NCI-H2081 (cell line): ENCODE measurements around the gene ARHGEF40.

Source experiments
- DNase-seq, 2 experiments: peaks; one replicate each; lab custom pipeline; 2025; lab: John Stamatoyannopoulos, UW

Gene ARHGEF40

DNA sequence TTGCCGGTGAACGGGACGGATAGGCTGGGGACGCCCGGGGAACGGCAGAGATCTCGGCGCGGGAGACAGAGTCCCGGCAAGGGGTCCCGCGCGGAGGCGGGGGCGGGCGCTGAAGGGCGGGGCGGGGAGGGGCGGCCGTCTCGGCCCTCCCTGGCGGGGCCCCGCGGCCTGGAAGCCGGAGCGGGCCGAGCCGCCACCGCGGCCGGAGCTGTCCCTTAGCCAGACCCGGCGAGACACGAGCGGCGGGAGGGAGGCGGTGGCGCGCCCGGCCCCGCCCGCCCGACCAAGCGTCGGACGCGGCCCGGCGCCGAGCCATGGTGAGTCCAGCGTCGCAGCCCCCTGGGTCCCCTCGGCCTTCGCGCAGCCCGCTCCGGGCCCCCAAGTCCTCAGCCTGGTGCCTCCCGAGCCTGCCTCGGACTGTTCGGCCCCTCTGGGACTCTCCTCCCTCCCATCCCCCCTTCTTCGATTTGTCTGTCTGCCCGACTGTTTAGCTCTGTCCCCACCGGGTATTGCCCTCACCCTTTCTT lies at the start of gene ARHGEF40:
Gene ARHGEF40, plus strand, starts transcription at position 222 of the 527 bp plus-strand sequence. Its CDS starts 93 bp downstream, at position 315.
- peak in 1 of 2 experiments; percentile 31 for DNase-seq

DNA sequence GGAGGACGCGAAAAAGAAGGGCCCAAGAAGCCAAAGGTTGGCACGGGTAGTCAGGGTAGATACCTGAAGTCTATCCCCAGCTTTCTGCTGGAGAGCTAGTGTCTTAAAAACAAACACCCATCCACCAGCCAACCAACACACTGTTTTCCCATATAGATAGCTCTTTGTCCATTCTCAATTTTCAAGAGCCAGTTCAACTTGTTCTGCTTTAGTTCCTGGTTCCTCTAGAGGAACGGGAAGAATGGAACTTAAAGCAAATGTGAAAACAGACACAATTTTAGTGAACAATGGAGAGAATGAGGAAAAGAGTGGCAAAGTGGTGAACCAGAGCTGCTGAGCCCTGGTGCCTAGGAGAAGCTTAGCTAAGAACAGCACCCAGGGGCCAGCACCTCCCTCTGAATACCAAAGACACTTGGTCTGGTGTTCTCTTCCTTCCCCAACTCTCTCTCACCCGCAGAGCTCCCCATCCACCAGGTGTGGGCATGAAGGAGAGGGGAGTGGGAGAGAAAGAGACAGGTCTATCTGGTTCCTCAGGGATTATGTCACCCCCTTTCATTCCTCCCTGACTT lies 49.0 kb upstream of the ARHGEF40 start:
- DNase-seq: no peak

DNA sequence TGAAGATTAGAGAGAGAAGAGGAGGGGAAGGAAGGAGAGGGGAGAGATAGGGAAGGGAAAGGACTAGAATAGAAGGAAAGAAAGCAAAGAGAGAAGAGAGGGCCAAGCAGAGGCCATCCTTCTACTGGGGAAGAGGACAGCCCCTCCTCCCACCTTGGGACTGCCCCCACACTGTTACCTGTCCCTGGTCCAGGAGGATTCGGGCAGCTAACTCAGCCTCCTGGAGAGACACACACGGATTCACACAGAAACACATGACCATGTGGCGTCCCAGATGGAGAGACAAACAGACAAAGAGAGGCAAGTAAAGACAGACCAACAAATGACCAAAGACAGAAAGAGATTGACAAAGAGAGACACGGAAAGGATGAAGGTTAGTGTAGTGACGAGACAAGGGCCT lies 47.4 kb upstream of the ARHGEF40 start:
- DNase-seq: no peak

DNA sequence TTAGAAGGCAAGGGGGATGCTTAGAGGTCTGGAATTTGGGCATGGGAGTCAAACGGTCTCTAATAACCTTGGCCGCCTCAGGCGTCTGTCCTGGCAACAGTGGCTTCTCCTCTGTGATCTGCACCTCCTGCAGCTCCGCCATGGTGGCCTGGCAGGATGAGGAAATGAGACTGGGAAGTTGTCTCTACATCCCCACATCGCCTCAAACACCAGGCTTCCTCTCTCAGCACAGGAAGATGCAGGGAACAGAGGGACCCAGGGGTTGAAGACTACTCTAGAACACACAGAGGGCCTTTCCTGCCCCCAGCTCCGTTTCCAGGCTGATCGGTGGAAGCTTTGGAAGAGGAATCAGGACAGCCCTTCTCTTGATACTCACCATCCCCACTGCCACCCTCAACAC lies 46.9 kb upstream of the ARHGEF40 start:
- DNase-seq: no peak

DNA sequence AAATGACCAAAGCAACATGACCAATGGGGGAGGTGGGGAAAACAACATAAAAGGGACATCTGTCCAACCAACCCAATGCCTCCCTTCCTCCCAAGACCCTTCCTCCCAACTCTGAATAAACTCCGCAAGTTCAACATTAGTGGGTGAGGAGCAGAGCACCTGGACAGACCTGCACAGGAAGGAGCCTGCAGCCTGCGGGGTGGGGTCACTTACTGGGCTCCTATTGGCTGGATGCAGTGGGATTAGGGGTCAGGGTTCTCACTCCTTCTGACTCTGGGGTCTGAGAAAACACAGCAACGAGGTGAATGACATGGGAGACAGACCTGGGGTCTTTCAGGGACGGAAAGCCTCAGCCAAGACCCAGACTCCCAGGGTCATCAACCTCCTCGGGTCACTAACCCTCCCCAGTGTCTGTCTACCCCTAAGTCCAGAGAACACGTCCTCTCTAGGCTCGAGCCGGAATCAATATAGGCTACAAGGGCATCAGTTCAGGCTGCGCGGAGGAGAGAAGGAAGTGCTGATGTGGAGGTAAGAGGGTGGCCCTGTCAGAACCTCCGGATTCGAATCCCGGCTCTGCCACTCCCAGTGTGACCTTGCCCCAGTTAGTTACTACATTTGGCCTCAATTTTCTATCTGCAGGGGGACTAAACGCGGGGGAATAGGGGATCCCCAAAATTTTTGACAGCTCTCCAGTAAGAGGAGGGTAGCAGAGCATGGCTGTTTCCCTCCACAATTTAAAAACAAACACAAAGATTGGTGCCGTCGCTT lies 46.1 kb upstream of the ARHGEF40 start:
- DNase-seq: no peak

DNA sequence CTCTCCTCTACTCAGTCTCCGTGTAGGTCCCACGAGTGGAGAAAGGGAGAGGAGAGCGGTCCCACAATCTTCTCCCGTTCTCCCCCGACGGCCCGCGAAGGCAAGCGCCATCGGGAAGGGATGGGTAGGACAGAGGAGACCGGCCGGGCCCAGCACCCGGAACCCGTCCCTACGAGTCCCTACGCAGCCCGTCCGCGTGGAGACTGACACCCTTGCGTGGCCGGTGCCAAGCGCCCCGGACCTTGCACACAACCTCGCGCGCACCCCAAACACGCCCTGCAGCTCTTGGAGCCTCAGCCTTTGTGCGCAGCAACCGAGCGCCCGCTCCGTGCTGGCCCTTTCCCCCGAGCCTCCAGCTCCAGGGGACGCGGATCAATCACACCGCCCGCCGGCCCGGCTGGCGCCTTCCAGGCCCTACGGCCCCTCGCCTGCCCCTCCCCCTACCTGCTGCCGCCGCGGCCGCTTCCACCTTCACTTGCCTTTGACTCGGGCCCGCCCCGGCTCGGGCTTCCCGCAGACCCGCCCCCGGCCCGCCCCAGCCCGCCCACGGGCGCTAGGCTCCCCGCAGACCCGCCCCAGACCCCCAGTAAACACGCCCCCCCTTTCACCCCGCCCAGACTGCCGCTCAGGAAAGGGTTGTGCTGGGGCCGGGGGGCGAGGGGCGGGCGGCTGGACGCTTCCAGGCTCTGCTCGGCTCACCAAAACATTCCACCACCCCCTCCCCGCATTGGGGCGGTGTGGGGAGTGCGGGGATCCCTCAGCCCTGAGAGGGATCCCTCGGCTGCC lies 45.3 kb upstream of the ARHGEF40 start, which contains the start of gene NDRG2:
Gene NDRG2, minus strand, starts transcription at position 477 of the 786 bp plus-strand sequence. CDS start 1,746 bp downstream, outside the sequence.
- peak in 1 of 2 experiments; percentile 5 for DNase-seq

DNA sequence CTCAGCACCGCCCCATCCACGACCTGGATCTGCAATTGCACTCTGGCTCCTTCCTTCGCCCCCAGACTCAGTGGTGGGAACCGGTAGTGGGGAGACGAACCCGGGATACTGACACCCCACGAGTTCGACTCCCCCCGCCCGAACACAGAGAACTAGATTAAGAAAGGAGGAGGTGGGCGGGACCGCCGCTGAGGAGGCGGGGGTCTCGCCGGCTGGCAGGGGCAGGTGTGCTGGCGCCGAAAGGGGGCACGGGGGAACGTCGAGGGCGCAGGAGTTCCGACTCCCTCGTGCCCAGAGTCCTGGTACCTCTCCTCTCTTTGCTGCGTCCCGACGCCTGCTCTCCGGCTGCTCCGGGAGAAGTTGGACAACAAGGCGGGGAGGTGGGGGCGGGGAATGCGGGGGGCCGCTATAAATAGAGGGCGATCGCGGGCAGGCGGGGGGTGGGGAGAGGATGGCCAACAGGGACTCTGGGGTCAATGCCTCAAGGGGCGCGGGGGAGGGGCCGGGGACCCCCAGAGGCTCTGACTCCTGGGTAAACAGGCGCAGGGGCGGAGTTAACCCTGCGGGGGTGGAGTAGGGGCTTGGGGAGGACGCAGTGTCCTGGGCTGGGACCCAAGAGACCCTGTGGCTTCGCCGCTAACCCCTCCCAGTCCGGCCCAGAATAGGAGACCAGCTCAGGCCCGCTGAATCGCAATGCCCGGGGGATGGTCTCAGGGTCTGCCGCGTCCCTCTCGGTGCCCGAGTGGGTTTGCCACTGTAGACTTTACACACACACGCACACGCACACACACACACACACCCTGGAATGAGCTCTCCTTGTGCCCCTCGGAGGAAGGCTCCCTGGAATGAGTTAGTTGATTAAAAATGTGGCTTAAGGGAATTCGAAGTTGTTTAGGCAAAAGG lies 44.5 kb upstream of the ARHGEF40 start:
- DNase-seq: no peak

DNA sequence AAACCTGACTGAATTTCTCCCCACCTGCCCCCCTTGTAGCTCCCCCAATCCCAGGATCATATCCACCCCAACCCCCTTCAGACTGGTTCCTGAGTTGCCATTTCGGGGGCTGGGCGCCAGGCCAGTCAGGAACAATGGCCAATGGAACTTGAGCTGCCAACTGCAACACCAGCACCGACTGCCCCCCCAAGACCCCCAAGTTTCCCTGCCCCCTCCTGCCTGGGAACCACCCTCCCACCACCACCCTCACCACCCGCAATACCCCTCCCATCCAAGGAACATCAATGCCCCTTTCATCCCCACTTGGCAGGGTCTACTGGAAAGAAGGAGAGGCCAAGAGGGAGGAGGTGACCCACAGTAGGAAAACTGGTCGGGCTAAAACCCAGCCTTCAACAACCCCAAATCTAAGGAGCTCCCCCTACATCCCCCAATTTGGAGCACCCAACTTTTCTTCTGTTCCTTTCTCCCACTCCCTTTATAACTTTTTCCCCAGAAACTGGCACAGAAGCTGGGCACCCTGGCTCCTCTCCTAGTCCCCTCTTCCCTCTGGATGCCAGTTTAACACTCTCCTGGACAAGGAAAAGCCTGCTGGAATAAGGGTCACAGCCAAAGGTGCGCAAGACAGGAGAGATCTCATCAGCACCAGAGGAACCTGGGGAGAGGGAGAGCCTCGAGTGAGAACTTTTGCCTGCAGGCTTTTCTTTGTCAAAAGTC lies 43.7 kb upstream of the ARHGEF40 start:
- DNase-seq: no peak

DNA sequence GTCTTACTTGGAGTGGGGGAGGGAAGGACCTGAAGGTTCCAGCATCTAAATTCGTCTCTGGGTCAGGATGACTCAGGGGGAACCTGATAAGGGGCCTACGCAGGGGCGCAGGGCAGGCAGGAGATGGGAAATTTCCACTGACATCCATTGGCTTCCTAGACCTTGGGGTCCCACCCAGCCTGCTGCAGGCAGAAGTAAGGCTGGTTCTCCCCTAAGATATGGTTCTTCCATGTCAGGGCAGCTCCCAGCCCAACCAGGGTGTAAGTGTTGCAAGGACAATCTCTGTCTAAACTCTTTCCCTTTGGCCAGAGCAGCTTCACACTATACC lies 43.2 kb upstream of the ARHGEF40 start:
- no peak for DNase-seq

DNA sequence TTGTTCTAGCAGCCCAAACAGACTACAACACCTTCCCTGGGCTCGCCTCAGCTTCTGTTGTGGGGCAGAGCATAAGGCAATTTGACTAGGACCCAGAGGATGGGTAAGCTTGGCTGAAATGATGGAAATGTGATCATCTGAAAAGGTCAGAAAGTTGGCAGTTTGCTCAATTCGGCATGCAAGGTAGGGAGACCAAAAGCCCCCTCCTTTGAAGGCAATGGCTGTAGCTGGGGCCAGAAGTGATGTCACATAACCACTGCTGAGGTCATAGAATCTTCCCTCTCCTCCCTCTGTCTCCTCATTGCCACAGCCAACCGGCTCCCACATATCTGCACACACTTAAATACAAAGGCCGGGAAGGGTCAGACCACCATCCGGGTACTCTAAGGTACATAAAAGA lies 40.2 kb upstream of the ARHGEF40 start, which contains the start of gene TPPP2:
Gene TPPP2, plus strand, starts transcription at position 301 of the 400 bp plus-strand sequence. CDS start 365 bp downstream, outside the sequence.
- DNase-seq: no peak

DNA sequence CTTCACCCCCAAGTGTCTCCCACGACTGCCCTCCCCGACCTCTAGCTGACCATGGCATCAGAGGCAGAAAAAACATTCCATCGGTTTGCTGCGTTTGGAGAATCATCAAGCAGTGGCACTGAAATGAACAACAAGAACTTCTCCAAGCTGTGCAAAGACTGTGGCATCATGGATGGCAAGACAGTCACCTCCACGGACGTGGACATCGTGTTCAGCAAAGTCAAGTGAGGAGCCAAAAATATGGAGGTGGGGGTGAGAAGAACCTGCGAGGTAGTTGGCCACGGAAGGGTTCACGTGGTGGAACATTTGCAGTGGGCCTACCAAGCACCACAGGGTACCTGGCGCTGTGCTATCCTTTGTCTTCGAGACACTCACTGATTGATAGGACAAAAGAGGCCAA lies 39.6 kb upstream of the ARHGEF40 start:
- DNase-seq: no peak

DNA sequence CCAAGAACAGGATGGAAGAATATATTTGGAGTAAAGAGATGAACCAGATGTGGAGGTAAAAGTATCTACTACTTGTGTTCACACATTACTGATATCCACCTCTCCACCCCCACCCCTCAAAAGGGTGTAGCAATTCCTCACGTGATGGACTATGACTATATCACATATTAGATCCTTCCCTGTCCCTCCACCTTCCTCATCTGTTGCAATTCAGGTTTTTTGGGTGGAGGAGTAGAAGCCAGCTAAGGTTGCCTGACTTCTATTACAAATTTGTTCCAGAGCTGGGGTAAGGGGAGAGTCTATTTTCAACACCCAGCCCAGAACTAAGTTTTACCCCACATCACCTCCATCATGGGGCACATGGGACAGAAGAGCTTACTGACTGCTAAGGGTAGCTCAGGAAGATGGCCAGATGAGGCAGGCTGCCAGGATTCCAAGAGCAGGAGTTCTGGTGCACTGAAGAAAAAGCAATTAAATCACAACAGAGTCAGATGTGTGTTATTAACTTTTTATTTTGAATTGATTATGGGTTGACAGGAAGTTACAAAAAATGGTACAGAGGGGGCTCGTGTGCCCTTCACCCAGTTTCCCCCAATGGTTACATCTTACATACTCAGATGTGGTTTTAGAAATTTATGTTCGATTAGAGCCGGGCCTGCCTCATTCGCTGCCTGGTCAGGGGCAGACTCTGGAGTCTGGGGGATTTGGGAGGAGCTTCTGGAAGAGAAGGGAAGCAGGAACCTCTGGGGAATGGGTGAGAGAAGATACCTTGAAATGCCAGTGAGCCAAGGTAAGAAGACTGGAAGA lies 37.6 kb upstream of the ARHGEF40 start:
- no peak for DNase-seq

DNA sequence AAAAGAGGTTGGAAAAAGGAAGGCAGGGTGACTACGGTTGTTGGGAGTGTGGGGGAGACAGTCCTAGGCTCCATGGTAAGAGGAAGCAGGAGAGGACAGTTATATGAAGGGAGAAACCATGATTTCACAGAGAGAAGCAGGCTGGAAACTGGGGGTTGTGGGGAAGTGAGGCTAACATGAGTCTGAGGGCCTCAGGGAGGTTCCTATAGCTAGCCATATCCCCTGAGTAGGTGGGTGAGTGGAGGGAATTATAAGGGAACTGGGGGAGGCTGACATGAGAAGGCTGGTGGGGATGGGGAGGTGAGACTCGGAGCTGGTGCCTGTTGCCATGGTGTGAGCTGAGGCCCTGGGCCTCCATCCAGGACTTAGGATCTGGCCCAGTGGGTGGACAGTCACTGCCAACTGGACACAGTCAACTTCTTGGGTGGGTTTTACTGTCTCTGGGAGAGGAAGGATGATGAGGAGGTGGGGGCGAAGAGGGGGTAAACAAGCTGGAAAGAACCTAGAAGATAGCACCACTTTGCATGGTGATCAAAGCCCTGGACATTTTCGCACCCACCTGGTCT lies 36.9 kb upstream of the ARHGEF40 start:
- DNase-seq: no peak

DNA sequence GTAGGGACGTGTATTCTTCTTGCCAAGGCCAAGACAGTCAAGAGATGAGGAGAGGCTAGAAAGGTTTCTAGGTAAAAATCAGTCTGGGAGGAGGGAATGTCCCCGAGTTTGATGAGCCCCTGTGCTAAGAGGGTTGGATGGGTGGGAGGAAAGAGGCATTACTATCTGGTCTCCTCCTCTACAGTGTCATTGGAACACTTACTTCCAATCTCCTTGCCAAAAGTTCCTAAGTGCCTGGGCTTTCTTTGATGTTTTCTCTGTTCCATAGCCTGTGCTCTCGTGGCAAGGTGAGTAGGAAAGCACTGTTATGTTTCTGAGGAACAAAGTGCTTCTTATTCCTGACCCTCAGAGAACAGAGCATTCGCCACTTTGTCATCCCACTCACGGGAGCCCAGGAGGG lies 35.4 kb upstream of the ARHGEF40 start, which contains the start of gene RNASE13:
Gene RNASE13, minus strand, starts transcription at position 101 of the 400 bp plus-strand sequence. CDS start 519 bp downstream, outside the sequence.
- no peak for DNase-seq

DNA sequence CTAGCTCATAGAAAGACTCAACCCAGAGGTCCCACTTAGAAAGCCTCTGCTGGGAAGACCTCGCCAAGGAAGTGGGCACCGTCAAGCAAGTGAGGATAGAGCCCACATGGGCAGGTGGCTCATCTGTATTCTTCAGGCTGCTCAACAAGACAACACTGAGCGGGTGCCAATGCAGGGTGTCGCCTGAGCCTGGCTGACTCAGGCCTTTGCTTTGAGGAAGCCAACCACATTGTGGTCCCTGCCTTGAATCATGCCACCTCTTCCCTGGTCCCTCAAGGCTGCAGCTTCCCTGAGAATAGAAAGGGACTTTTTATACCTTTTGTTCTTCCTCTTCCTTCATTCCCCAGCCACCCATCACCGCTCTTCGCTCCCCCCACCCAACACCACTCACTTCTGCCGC lies 33.4 kb upstream of the ARHGEF40 start:
- DNase-seq: no peak

DNA sequence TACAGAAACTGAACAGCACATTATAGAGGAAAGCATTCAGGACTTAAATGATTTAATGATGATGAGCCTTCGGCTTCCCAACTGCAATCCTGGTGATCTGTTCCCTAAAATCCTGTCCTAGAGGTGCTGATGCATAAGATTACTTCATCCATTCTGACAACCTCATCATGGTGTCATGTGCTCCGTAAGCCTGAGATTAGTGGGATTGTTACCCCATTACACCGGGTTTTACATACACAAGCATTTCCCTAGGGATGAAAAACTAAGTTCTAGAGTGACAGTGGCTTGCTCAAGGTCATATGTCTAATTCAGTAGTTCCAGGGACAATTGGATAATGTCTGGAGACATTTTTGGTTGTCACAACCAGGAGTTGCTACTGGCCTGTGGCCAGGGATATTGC lies 32.9 kb upstream of the ARHGEF40 start:
- no peak for DNase-seq

DNA sequence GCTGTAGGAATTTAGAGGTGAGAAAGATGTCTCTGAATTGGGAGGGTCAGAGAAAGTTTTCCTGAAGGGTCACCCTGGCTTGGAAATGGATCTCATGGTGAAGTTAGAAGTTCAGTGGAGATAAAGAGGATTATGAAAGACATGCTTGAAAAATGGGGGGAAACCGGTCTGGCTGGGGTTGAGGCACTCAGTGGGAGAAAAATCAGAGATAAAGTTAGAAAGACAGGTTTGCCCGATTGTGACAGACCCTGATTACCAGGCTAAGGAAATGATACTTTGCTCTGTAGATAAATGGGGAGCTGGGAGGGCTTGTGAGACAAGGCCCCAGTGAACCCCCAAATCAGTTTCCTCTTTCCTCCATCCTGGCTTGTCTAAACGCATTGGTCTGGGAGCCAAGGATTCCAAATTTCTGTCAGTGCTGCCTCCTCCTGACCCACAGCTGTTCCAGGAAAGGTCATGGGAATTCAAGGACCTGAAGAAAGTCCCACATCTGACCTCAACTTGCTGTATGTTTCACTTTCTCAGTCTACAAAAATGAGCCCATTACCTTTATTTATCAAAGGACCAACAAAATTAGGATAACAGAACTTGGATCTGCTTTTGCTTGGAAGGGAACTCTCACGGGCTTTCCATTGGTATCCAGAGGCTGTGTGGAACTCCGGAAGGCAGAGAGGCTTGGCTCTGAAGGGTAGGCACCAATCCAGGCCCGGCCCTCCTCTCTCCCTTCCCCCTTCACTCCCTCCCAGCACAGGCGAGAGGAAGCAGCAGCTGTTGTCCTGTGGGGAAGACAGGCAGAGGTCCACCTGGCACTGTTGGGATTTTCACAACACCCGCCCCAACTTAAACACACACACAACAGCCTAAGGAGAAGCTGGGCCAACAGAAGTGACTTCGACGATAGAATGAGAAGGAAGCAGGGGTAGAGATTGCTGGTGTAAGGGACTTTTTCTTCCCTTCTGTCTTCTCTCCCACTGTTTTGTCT lies 31.4 kb upstream of the ARHGEF40 start:
- DNase-seq: no peak
